Measurements from ENCODE around the gene UCP2. TPM values are rescaled to one million over a fixed set of nuclear protein-coding genes. Genes with fewer than 3 reads are reported as not detected.

UCP2 gene
- total RNA-seq, 1 donor from 2014 or later: 458 TPM

- Mint-ChIP-seq H3K9me3 (no peaks in the 10 kb centered on the region), H3K27ac (no peak overlapping the region), H3K4me3 (no peak overlapping the region), H3K27me3 (no peaks in the 10 kb centered on the region), H3K4me1 (peaks cover 57% of the 10 kb centered on the region), H3K36me3 (ENCODE audit: low read depth) (peaks cover 15% of the 10 kb centered on the region)
- no peak for TF ChIP-seq CTCF (IDR thresholded peaks at IDR 0.05)
- ChIA-PET POLR2A (interaction anchor here (1.9 to 2.3 kb wide), 2 partner anchors 26 to 28 kb away, joined by 11 to 12 read pairs; partner anchors contain the start of gene UCP2), CTCF (no interaction called here)
- DNase-seq (no peak), ATAC-seq (ENCODE audit: low read depth) (no peak)
- intact Hi-C loops (cut with micrococcal nuclease): no loop called here
Observed at GRCh38 chr11:74007691-74008372, 25.2 kb upstream of the UCP2 start.

DNA sequence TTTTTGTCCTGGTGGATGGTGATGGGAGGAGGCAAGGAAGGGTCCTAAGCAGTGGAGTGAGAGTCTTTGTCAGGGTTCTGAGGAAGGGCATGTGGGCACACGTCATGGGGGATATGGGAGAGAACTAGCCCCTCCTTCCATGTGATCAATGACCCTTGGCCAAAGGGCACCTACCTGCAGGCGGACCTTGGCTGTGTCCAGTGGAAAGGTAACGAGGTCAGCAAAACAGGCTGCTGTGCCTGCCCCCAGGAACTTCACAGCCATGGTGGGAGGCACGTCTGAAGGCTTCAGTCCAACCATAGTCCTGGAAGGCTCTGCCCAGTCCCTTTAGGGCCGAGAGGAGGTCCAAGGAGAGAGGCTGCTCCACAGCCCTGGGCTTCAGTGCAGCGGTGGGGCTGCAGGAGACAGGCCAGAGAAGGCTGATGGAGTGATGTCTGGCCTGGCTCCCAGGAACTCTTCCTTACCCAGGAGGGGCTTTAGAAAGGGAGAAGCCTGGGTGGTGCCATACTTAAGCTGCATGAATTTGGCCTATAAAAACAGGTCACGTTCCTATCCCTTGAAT is 24.2 kb upstream of the UCP2 start:
- no peak overlapping the region for H3K4me3 Mint-ChIP-seq
- ChIA-PET CTCF (no interaction called here), POLR2A (interaction anchor here (1.9 kb wide), 1 partner anchor 25 kb away, joined by 12 read pairs; the partner anchor contains the start of gene UCP2)
- no peak for TF ChIP-seq CTCF (IDR thresholded peaks at IDR 0.05)
- intact Hi-C loops (cut with micrococcal nuclease): no loop called here
- H3K4me1 Mint-ChIP-seq: peaks cover 47% of the 10 kb centered on the region
- no peak overlapping the region for H3K27ac Mint-ChIP-seq
- ATAC-seq (ENCODE audit: low read depth) (no peak), DNase-seq (no peak)
- H3K36me3 Mint-ChIP-seq (ENCODE audit: low read depth): peaks cover 20% of the 10 kb centered on the region
- no peaks in the 10 kb centered on the region for H3K9me3 Mint-ChIP-seq
- H3K27me3 Mint-ChIP-seq: no peaks in the 10 kb centered on the region

GRCh38 chr11:74005721-74006517 is 23.3 kb upstream of the UCP2 start:
- ATAC-seq (ENCODE audit: low read depth): no peak
- no peak for DNase-seq
- Mint-ChIP-seq H3K27me3 (no peaks in the 10 kb centered on the region), H3K4me1 (peaks cover 44% of the 10 kb centered on the region), H3K36me3 (ENCODE audit: low read depth) (peaks cover 25% of the 10 kb centered on the region), H3K9me3 (no peaks in the 10 kb centered on the region), H3K27ac (peak overlapping the region; percentile 75), H3K4me3 (no peak overlapping the region)
- POLR2A ChIA-PET: interaction anchor here (1.0 to 2.1 kb wide), 8 partner anchors 8 to 36 kb away, joined by 3 to 13 read pairs (median 6); partner anchors contain the start of gene UCP2
- intact Hi-C loops (cut with micrococcal nuclease): loop anchor here (1.0 to 2.0 kb wide), 2 partner anchors 9 to 15 kb away; no protein-coding TSS in a partner anchor
- TF ChIP-seq CTCF (IDR thresholded peaks at IDR 0.05): no peak
- CTCF ChIA-PET: interaction anchor here (1.4 to 1.8 kb wide), 2 partner anchors 26 to 41 kb away, joined by 3 to 7 read pairs; no protein-coding TSS in a partner anchor

- no peaks in the 10 kb centered on the region for H3K27me3 Mint-ChIP-seq
- ATAC-seq (ENCODE audit: low read depth) (peak; percentile 98), DNase-seq (no peak)
- H3K36me3 Mint-ChIP-seq (ENCODE audit: low read depth): peaks cover 30% of the 10 kb centered on the region
- POLR2A ChIA-PET: interaction anchor here (0.9 to 2.1 kb wide), 9 partner anchors 9 to 35 kb away, joined by 3 to 13 read pairs (median 5); partner anchors contain the start of gene UCP2
- H3K9me3 Mint-ChIP-seq: no peaks in the 10 kb centered on the region
- peak overlapping the region; percentile 75 for H3K27ac Mint-ChIP-seq
- no peak for TF ChIP-seq CTCF (IDR thresholded peaks at IDR 0.05)
- intact Hi-C loops (cut with micrococcal nuclease): loop anchor here (1.0 to 2.0 kb wide), 2 partner anchors 8 to 16 kb away; no protein-coding TSS in a partner anchor
- CTCF ChIA-PET: interaction anchor here (0.6 to 1.8 kb wide), 3 partner anchors 10 to 40 kb away, joined by 3 to 7 read pairs (median 3); no protein-coding TSS in a partner anchor
- peaks cover 39% of the 10 kb centered on the region for H3K4me1 Mint-ChIP-seq
- peak overlapping the region; percentile 8 for H3K4me3 Mint-ChIP-seq
Observed at GRCh38 chr11:74004759-74005615, 22.3 kb upstream of the UCP2 start.
